IMR-90 (cell line): ENCODE measurements around the gene NPAS2. TPM values are rescaled to one million over a fixed set of nuclear protein-coding genes. Genes with fewer than 3 reads are reported as not detected.

ENCODE experiments used
- ATAC-seq: fragments of 200-7000 bp; cut with Tn5 transposase; 2 replicates; pipeline ENCODE4 v1.9.1; 2020; ENCODE audit warnings: low read depth, mild to moderate bottlenecking, moderate library complexity
- BruUV-seq: library from RNA; stranded (reverse); fragments of 400-500 nt; replicated peaks from 2 replicates; lab custom pipeline; 2021; lab: Mats Ljungman, UMichigan
- CTCF ChIA-PET: fragments of 300-600 bp; formaldehyde crosslinking; extraction: SDS; loops from one replicate; lab custom pipeline; 2021; ENCODE audit warnings: antibody characterized with exemption; lab: Yijun Ruan, JAX
- POLR2A ChIA-PET: fragments of 300-600 bp; sonication (Branson Sonifier 250); formaldehyde crosslinking; loops from one replicate; lab custom pipeline; 2022; ENCODE audit warnings: antibody characterized with exemption; ENCODE audit not compliant: unreplicated experiment; lab: Charles Lee
- DNase-seq: peaks from one replicate; pipeline ENCODE4 v3.0.0; 2013
- H2AFZ ChIP-seq: replicated peaks from 2 replicates; pipeline ENCODE3; 2013; ENCODE audit warnings: low read length, mild to moderate bottlenecking; ENCODE audit not compliant: poor library complexity
- H2AK5ac ChIP-seq: 2 replicates; pipeline ENCODE4 v1.6.1; 2013; ENCODE audit warnings: low read depth, low read length, inconsistent platforms
- H2AK9ac ChIP-seq: replicated peaks from 2 replicates; pipeline ENCODE3; 2013; ENCODE audit warnings: mild to moderate bottlenecking, low read depth, low read length, moderate library complexity; ENCODE audit not compliant: poor library complexity
- H2BK120ac ChIP-seq: 2 replicates; pipeline ENCODE4 v1.6.1; 2013; ENCODE audit warnings: low read depth, low read length, inconsistent platforms
- H2BK15ac ChIP-seq: 3 replicates; pipeline ENCODE4 v1.6.1; 2013; ENCODE audit warnings: low read depth, low read length, inconsistent platforms
- H2BK20ac ChIP-seq: 2 replicates; pipeline ENCODE4 v1.6.1; 2013; ENCODE audit warnings: low read depth, mild to moderate bottlenecking, inconsistent platforms, low read length, moderate library complexity
- H2BK5ac ChIP-seq: 2 replicates; pipeline ENCODE4 v1.6.1; 2013; ENCODE audit warnings: mild to moderate bottlenecking, low read depth, low read length, inconsistent platforms; ENCODE audit not compliant: poor library complexity, severe bottlenecking
- H3K14ac ChIP-seq: replicated peaks from 2 replicates; pipeline ENCODE4 v1.6.1; 2013; ENCODE audit warnings: low read depth, low read length, inconsistent platforms
- H3K18ac ChIP-seq: 2 replicates; pipeline ENCODE4 v1.6.1; 2013; ENCODE audit warnings: low read depth, low read length, control low read depth
- H3K23ac ChIP-seq: 2 replicates; pipeline ENCODE4 v1.6.1; 2013; ENCODE audit warnings: low read depth, low read length, inconsistent platforms
- H3K27ac ChIP-seq: 2 replicates; pipeline ENCODE4 v1.5.1; 2013; ENCODE audit warnings: mild to moderate bottlenecking, control low read depth, low read length; ENCODE audit not compliant: insufficient read depth
- H3K27me3 ChIP-seq: 2 replicates; pipeline ENCODE4 v1.6.1; 2013; ENCODE audit warnings: low read length; ENCODE audit not compliant: control insufficient read depth, insufficient read depth
- H3K36me3 ChIP-seq: 2 replicates; pipeline ENCODE4 v1.6.1; 2013; ENCODE audit warnings: low read length, mixed read lengths; ENCODE audit not compliant: control insufficient read depth, insufficient read depth
- H3K4ac ChIP-seq: 2 replicates; pipeline ENCODE4 v1.6.1; 2013; ENCODE audit warnings: low read depth, low read length, inconsistent platforms
- H3K4me1 ChIP-seq: 2 replicates; pipeline ENCODE4 v1.6.1; 2013; ENCODE audit warnings: low read length, mixed read lengths; ENCODE audit not compliant: control insufficient read depth, insufficient read depth
- H3K4me2 ChIP-seq: 2 replicates; pipeline ENCODE4 v1.6.1; 2013; ENCODE audit warnings: low read depth, mild to moderate bottlenecking, control low read depth, low read length, moderate library complexity
- H3K4me3 ChIP-seq: 2 replicates; pipeline ENCODE4 v1.5.1; 2013; ENCODE audit warnings: low read depth, mild to moderate bottlenecking, control low read depth, low read length, moderate library complexity; ENCODE audit not compliant: insufficient read depth
- H3K56ac ChIP-seq: 2 replicates; pipeline ENCODE4 v1.6.1; 2013; ENCODE audit warnings: low read length, inconsistent platforms; ENCODE audit not compliant: insufficient read depth; ENCODE audit errors: extremely low read depth
- H3K79me1 ChIP-seq, 2 experiments: 2 replicates each; pipeline ENCODE4 v1.6.1; 2013; ENCODE audit warnings: low read length in 2 of 2, inconsistent platforms in 1 of 2, low read depth in 1 of 2
- H3K9ac ChIP-seq: 2 replicates; pipeline ENCODE4 v1.6.1; 2013; ENCODE audit warnings: low read depth, low read length, control low read depth
- H3K9me1 ChIP-seq: 2 replicates; pipeline ENCODE4 v1.6.1; 2013; ENCODE audit warnings: low read length, inconsistent platforms; ENCODE audit not compliant: insufficient read depth
- H3K9me3 ChIP-seq: 2 replicates; pipeline ENCODE4 v1.6.1; 2013; ENCODE audit warnings: low read length; ENCODE audit not compliant: control insufficient read depth, insufficient read depth
- H4K20me1 ChIP-seq: 2 replicates; pipeline ENCODE4 v1.6.1; 2013; ENCODE audit warnings: low read length, inconsistent platforms; ENCODE audit not compliant: insufficient read depth
- H4K5ac ChIP-seq: 2 replicates; pipeline ENCODE4 v1.6.1; 2013; ENCODE audit warnings: mild to moderate bottlenecking, low read depth, low read length, control low read depth
- H4K8ac ChIP-seq, 2 experiments: 2 replicates each; pipeline ENCODE4 v1.6.1; 2013; ENCODE audit warnings: low read depth in 2 of 2, low read length in 2 of 2, control low read depth in 1 of 2, inconsistent platforms in 1 of 2
- H4K91ac ChIP-seq: 2 replicates; pipeline ENCODE4 v1.6.1; 2013; ENCODE audit warnings: low read depth, low read length, inconsistent platforms; ENCODE audit not compliant: insufficient read depth
- BHLHE40 ChIP-seq: fragments of 150-350 bp; IDR thresholded peaks from 2 replicates; pipeline ENCODE4 v1.6.1; 2016; ENCODE audit warnings: mild to moderate bottlenecking, low read depth, low read length
- CEBPB ChIP-seq: IDR thresholded peaks from 2 replicates; pipeline ENCODE4 v1.6.1; 2012; ENCODE audit warnings: low read depth, low read length, improper control_type of control experiment
- FOS ChIP-seq: fragments of 150-350 bp; IDR thresholded peaks from 2 replicates; pipeline ENCODE4 v1.6.1; 2016; ENCODE audit warnings: low read depth, low read length
- MAFK ChIP-seq: IDR thresholded peaks from 2 replicates; pipeline ENCODE4 v1.6.1; 2012; ENCODE audit warnings: low read depth, low read length, improper control_type of control experiment
- MAZ ChIP-seq: IDR thresholded peaks from 2 replicates; pipeline ENCODE4 v1.6.1; 2012; ENCODE audit warnings: low read depth, mild to moderate bottlenecking, low read length, improper control_type of control experiment, moderate library complexity, borderline replicate concordance
- MXI1 ChIP-seq: IDR thresholded peaks from 2 replicates; pipeline ENCODE4 v1.6.1; 2012; ENCODE audit warnings: low read depth, mild to moderate bottlenecking, low read length, moderate library complexity, borderline replicate concordance
- NFE2L2 ChIP-seq: fragments of 150-350 bp; IDR thresholded peaks from 2 replicates; pipeline ENCODE4 v1.6.1; 2016; ENCODE audit warnings: low read depth, mild to moderate bottlenecking, low read length
- POLR2A ChIP-seq: IDR thresholded peaks from 2 replicates; pipeline ENCODE4 v1.6.1; 2012; ENCODE audit warnings: mild to moderate bottlenecking, low read depth, low read length
- RAD21 ChIP-seq: IDR thresholded peaks from 2 replicates; pipeline ENCODE4 v1.6.1; 2012; ENCODE audit warnings: low read length, improper control_type of control experiment
- RCOR1 ChIP-seq: IDR thresholded peaks from 2 replicates; pipeline ENCODE4 v1.6.1; 2012; ENCODE audit warnings: mild to moderate bottlenecking, low read length, improper control_type of control experiment; ENCODE audit not compliant: insufficient replicate concordance
- RFX5 ChIP-seq: IDR thresholded peaks from 2 replicates; pipeline ENCODE4 v1.8.0; 2012; ENCODE audit warnings: low read depth, mild to moderate bottlenecking, low read length, moderate library complexity
- SMC3 ChIP-seq: fragments of 150-350 bp; IDR thresholded peaks from 2 replicates; pipeline ENCODE4 v1.6.1; 2016; ENCODE audit warnings: low read depth, mild to moderate bottlenecking, antibody characterized with exemption, low read length, moderate library complexity
- WGBS, 2 experiments: methylation state at CpG; one replicate each; pipeline versions ENCODE4 v1.1.5 to v1.1.7; 2013; ENCODE audit warnings: missing lambda C conversion rate in 2 of 2; ENCODE audit not compliant: insufficient read length in 1 of 2; ENCODE audit errors: extremely low coverage in 2 of 2; 5-methylcytosine and 5-hydroxymethylcytosine counted together
- dilution Hi-C: fragments of 300-500 bp; cut with HindIII; formaldehyde crosslinking; loops from one replicate; pipeline ENCODE4 v1.14.3; 2018; ENCODE audit warnings: low sequenced_read_pairs; ENCODE audit not compliant: unreplicated experiment
- in situ Hi-C: fragments of 300-500 bp; cut with MboI; formaldehyde crosslinking; loops from 3 replicates; pipeline ENCODE4 v1.14.3; 2019; ENCODE audit warnings: low sequenced_read_pairs, inconsistent platforms, mixed read lengths
- intact Hi-C: fragments of 100-400 bp; cut with micrococcal nuclease; formaldehyde crosslinking; loops from 2 replicates; pipeline ENCODE4 v1.10.0; 2022
- polyA plus RNA-seq, 3 experiments: library from polyadenylated mRNA; depleted of rRNA; stranded (reverse); fragments of >200 nt; gene quantifications; 2 replicates each; pipeline ENCODE4 v1.2.3, GENCODE V29; 2012; ENCODE audit warnings: low replicate concordance in 1 of 3
- total RNA-seq: library from RNA; depleted of rRNA; stranded (reverse); fragments of >200 nt; gene quantifications from 2 replicates; pipeline ENCODE4 v1.2.3, GENCODE V29; 2012
- TF ChIP-seq, protein P1 (sequence below): fragments of 150-350 bp; IDR thresholded peaks from 2 replicates; pipeline ENCODE4 v1.6.1; 2016; ENCODE audit warnings: low read depth, mild to moderate bottlenecking, low read length, moderate library complexity, borderline replicate concordance
- TF ChIP-seq, protein P2 (sequence below): conservative IDR thresholded peaks from 2 replicates; pipeline ENCODE4 v1.5.1; 2012; ENCODE audit warnings: mild to moderate bottlenecking, low read depth, low read length, improper control_type of control experiment
- TF ChIP-seq, protein P3 (sequence below): fragments of 150-350 bp; IDR thresholded peaks from 2 replicates; pipeline ENCODE4 v1.6.1; 2017; ENCODE audit warnings: mild to moderate bottlenecking, antibody characterized with exemption, low read length, low read depth

The NPAS2 gene
- total and polyA plus RNA-seq, 2 of the 4 experiments (the other 2 are of a cell fraction), result 5.2 to 14.8 TPM

DNA sequence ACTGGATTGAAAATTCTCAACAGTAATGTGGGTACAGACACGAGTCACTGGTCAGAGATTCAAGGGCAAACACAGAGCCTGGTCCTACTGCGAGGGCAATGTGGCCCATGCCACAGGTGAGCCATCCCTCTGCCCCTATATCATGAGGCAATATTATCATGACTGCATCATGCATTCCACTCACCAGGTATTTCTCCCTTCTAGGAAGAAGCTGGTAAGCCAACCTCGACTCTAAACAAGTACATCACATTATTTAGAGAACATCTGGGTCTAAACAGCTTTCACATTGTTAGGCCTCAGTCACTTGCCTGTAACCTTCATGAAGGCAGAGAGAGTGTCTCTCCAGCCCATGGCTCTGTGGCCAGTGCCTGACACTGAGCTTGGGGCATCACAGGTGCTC, 167.6 kb downstream of the NPAS2 start:
- Histone ChIP-seq H3K4me1 (0 out of 2 replicates have a peak, but pooled peaks cover 2% of the 10 kb centered on the region), H2BK5ac (no peak overlapping the region), H4K91ac (no peak overlapping the region), H3K4me3 (no peak overlapping the region), H3K23ac (no peak overlapping the region), H3K14ac (no peak overlapping the region), H3K56ac (no peak overlapping the region), H4K20me1 (no peaks in the 10 kb centered on the region; the same call in 1 of the 2 replicates), H3K18ac (no peak overlapping the region), H3K27ac (no peak overlapping the region), H4K8ac (no peak overlapping the region), H3K9ac (no peak overlapping the region), H2AFZ (no peak overlapping the region), H3K9me3 (no peaks in the 10 kb centered on the region), H3K9me1 (0 out of 2 replicates have a peak, but pooled peaks cover 2% of the 10 kb centered on the region), H3K4me2 (no peak overlapping the region), H3K79me1 (no peaks in the 10 kb centered on the region), H3K4ac (no peak overlapping the region), H3K27me3 (no peaks in the 10 kb centered on the region), H2AK5ac (no peak overlapping the region), H3K36me3 (peaks cover 7% of the 10 kb centered on the region), H2AK9ac (no peak overlapping the region), H4K5ac (no peak overlapping the region), H2BK20ac (no peak overlapping the region), H2BK15ac (no peak overlapping the region), H2BK120ac (no peak overlapping the region)
- intact Hi-C loops (loop anchor here (10.0 kb wide), 1 partner anchor 563 kb away; no protein-coding TSS in a partner anchor), dilution Hi-C loops (no loop called here), in situ Hi-C loops (no loop called here)
- CTCF ChIA-PET, result no interaction called here
- POLR2A ChIA-PET, result no interaction called here
- no TSS peak for BruUV-seq
- ATAC-seq (no peak), DNase-seq (no peak)
- TF ChIP-seq MAFK, result no peak
- no peak for TF ChIP-seq MAZ
- TF ChIP-seq, protein P1, sequence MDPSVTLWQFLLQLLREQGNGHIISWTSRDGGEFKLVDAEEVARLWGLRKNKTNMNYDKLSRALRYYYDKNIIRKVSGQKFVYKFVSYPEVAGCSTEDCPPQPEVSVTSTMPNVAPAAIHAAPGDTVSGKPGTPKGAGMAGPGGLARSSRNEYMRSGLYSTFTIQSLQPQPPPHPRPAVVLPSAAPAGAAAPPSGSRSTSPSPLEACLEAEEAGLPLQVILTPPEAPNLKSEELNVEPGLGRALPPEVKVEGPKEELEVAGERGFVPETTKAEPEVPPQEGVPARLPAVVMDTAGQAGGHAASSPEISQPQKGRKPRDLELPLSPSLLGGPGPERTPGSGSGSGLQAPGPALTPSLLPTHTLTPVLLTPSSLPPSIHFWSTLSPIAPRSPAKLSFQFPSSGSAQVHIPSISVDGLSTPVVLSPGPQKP, result no peak
- TF ChIP-seq FOS, result no peak
- no peak for TF ChIP-seq NFE2L2
- TF ChIP-seq, protein P2, sequence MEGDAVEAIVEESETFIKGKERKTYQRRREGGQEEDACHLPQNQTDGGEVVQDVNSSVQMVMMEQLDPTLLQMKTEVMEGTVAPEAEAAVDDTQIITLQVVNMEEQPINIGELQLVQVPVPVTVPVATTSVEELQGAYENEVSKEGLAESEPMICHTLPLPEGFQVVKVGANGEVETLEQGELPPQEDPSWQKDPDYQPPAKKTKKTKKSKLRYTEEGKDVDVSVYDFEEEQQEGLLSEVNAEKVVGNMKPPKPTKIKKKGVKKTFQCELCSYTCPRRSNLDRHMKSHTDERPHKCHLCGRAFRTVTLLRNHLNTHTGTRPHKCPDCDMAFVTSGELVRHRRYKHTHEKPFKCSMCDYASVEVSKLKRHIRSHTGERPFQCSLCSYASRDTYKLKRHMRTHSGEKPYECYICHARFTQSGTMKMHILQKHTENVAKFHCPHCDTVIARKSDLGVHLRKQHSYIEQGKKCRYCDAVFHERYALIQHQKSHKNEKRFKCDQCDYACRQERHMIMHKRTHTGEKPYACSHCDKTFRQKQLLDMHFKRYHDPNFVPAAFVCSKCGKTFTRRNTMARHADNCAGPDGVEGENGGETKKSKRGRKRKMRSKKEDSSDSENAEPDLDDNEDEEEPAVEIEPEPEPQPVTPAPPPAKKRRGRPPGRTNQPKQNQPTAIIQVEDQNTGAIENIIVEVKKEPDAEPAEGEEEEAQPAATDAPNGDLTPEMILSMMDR, result no peak
- TF ChIP-seq BHLHE40, result no peak
- TF ChIP-seq, protein P3, sequence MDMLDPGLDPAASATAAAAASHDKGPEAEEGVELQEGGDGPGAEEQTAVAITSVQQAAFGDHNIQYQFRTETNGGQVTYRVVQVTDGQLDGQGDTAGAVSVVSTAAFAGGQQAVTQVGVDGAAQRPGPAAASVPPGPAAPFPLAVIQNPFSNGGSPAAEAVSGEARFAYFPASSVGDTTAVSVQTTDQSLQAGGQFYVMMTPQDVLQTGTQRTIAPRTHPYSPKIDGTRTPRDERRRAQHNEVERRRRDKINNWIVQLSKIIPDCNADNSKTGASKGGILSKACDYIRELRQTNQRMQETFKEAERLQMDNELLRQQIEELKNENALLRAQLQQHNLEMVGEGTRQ, result no peak
- no peak for TF ChIP-seq MXI1
- no peak for TF ChIP-seq RFX5
- no peak for TF ChIP-seq RCOR1
- TF ChIP-seq POLR2A, result no peak
- TF ChIP-seq SMC3, result no peak
- TF ChIP-seq CEBPB, result no peak
- TF ChIP-seq RAD21, result no peak
- WGBS, 2 experiments, result no CpG with 5 or more reads among the region's 3 CpGs
